Measurements from ENCODE around the gene FAM98C. TPM values are rescaled to one million over a fixed set of nuclear protein-coding genes. Genes with fewer than 3 reads are reported as not detected.

The FAM98C gene
- total RNA-seq, 1 donor from 2014 or later = 25.2 TPM

DNA sequence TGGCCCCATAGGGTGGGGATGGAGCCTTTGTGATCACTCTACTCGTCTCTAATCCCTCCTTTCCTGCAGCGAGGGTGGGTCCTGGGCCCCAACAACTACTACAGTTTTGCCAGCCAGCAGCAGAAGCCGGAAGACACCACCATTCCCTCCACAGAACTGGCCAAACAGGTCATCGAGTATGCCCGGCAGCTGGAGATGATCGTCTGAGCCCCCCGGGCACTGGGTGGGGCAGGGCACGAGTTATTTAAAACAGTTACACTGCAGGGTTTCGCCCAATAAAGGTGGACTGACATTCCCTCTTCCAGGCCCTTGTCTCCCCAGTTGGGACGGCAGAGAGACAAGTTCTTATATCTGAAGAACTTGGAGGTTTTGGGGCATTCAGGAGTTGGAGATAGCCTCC, 19.7 kb upstream of the FAM98C start:
- Mint-ChIP-seq H3K27ac (peak overlapping the region; percentile 83), H3K4me1 (ENCODE audit: unreplicated experiment) (peaks cover 8% of the 10 kb centered on the region), H3K27me3 (peaks cover 7% of the 10 kb centered on the region), H3K9me3 (no peaks in the 10 kb centered on the region), H3K36me3 (peaks cover 19% of the 10 kb centered on the region), H3K4me3 (peak overlapping the region; percentile 55)
- DNase-seq (ENCODE audit: extremely low spot score, unreplicated experiment) = no peak
- TF ChIP-seq CTCF (conservative IDR thresholded peaks at IDR 0.05) = no peak

DNA sequence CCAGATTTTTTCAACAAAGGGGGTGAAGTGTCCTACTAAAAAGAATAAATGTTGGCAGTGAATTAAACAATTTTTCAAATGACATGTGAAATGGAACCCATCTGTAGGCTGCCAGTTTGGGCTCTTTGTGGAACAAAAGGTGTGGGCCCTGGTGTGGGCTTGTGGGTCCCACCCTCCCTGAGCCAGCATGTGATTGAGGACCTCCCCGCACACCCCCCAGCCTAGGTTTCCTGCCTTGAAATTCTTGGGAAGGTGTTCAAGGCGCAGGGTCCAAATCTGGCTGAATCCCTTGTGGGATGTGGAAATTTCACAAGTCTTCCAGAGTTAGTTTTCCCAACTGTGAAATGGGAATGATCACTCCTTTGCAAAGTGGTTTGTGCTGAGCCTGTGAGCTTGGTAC, 19.1 kb upstream of the FAM98C start:
- no peak for DNase-seq (ENCODE audit: extremely low spot score, unreplicated experiment)
- H3K27ac Mint-ChIP-seq = peak overlapping the region; percentile 83
- peaks cover 8% of the 10 kb centered on the region for H3K27me3 Mint-ChIP-seq
- H3K36me3 Mint-ChIP-seq = peaks cover 19% of the 10 kb centered on the region
- no peaks in the 10 kb centered on the region for H3K9me3 Mint-ChIP-seq
- H3K4me1 Mint-ChIP-seq (ENCODE audit: unreplicated experiment) = peaks cover 9% of the 10 kb centered on the region
- H3K4me3 Mint-ChIP-seq = peak overlapping the region; percentile 55
- TF ChIP-seq CTCF (conservative IDR thresholded peaks at IDR 0.05) = no peak

DNA sequence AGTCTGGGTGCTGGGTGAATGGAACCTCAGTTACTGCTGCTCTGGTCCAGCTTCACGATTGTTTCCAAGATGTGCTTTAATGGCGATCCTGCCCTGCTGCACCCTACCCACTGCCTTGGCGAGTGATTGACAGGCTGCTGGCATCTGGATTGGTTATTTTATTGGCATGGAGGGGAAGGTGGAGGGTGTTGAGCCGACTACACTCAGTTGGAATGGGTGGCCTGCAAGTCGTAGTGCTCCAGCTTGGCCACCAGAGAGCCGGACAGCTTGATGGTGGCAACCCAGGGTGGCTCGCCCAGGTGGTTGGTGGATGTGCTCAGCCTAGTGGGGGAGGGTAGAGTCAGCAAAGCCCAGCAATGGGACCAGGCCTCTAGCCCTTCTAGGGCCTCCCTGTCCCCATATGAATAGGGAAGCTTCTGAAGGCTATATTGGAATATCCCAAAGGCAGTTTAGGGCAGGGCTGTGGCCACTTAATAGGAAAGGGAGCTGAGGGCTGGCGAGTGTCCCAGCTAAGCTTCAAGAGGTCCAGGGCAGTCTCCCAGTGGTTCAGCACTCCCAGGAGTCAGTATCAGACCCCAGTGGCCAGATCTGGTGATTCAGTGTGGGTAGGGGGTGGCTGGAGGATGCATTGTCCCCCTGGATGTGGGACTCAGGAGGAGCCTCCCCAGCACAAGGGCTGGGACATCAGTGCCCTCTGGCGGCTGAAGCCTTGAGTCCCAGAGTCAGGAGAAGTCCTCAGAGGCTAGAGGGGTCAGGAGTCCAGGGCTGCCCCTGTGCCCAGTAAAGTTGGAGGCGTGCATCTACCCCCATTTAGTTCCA, 18.5 kb upstream of the FAM98C start:
- Mint-ChIP-seq H3K4me3 (peak overlapping the region; percentile 36), H3K27ac (peak overlapping the region; percentile 51), H3K36me3 (peaks cover 18% of the 10 kb centered on the region), H3K27me3 (peaks cover 9% of the 10 kb centered on the region), H3K9me3 (no peaks in the 10 kb centered on the region), H3K4me1 (ENCODE audit: unreplicated experiment) (peaks cover 9% of the 10 kb centered on the region)
- no peak for DNase-seq (ENCODE audit: extremely low spot score, unreplicated experiment)
- peak; percentile 31 for TF ChIP-seq CTCF (conservative IDR thresholded peaks at IDR 0.05)

GRCh38 chr19:38385057-38385803, 17.7 kb upstream of the FAM98C start:
- H3K4me1 Mint-ChIP-seq (ENCODE audit: unreplicated experiment) = peaks cover 9% of the 10 kb centered on the region
- no peak for DNase-seq (ENCODE audit: extremely low spot score, unreplicated experiment)
- TF ChIP-seq CTCF (conservative IDR thresholded peaks at IDR 0.05) = no peak
- H3K27me3 Mint-ChIP-seq = peaks cover 15% of the 10 kb centered on the region
- peak overlapping the region; percentile 36 for H3K4me3 Mint-ChIP-seq
- no peaks in the 10 kb centered on the region for H3K9me3 Mint-ChIP-seq
- no peak overlapping the region for H3K27ac Mint-ChIP-seq
- H3K36me3 Mint-ChIP-seq = peaks cover 15% of the 10 kb centered on the region

GRCh38 chr19:38385804-38386257, 17.1 kb upstream of the FAM98C start:
- Mint-ChIP-seq H3K9me3 (no peaks in the 10 kb centered on the region), H3K4me3 (no peak overlapping the region), H3K27me3 (peaks cover 18% of the 10 kb centered on the region), H3K27ac (no peak overlapping the region), H3K4me1 (ENCODE audit: unreplicated experiment) (peaks cover 9% of the 10 kb centered on the region), H3K36me3 (peaks cover 17% of the 10 kb centered on the region)
- no peak for DNase-seq (ENCODE audit: extremely low spot score, unreplicated experiment)
- no peak for TF ChIP-seq CTCF (conservative IDR thresholded peaks at IDR 0.05)
